Astrocyte of the spinal cord (primary cell): ENCODE data around the gene ARHGAP26.

ENCODE experiments used
- DNase-seq: peaks from one replicate; pipeline ENCODE4 v3.0.0; 2011; ENCODE audit warnings: low read depth, low spot score
- H3K4me3 ChIP-seq: 2 replicates; pipeline ENCODE4 v1.5.1; 2011; ENCODE audit warnings: low read depth, mild to moderate bottlenecking, low read length, moderate library complexity
- CTCF ChIP-seq: IDR thresholded peaks from 2 replicates; pipeline ENCODE4 v1.5.1; 2012; ENCODE audit warnings: low read depth, mild to moderate bottlenecking, low read length, inconsistent platforms
- in situ Hi-C: cut with HindIII; loops from 2 replicates; pipeline ENCODE4 v1.10.0; 2017; ENCODE audit warnings: low sequenced_read_pairs

ARHGAP26 gene

GRCh38 chr5:143244000-143244736 lies 474.0 kb downstream of the ARHGAP26 start:
- in situ Hi-C loops = no loop called here
- TF ChIP-seq CTCF = no peak
- DNase-seq = peak; percentile 97
- H3K4me3 ChIP-seq = no peak overlapping the region

DNA sequence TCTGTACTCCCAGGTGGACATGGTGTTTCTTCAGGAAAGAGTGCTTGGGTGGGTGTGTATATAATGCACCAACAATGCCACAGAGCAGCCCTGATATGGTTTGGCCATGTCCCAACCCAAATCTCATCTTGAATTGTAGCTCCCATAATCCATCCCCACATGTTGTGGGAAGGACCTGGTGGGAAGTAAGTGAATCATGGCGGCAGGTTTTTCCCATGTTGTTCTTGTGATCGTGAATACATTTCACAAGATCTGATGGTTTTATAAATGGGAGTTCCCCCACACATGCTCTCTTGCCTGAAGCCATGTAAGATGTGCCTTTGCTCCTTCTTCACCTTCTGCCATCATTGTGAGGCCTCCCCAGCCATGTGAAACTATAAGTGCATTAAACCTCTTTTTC lies 474.8 kb downstream of the ARHGAP26 start:
- H3K4me3 ChIP-seq = no peak overlapping the region

DNA sequence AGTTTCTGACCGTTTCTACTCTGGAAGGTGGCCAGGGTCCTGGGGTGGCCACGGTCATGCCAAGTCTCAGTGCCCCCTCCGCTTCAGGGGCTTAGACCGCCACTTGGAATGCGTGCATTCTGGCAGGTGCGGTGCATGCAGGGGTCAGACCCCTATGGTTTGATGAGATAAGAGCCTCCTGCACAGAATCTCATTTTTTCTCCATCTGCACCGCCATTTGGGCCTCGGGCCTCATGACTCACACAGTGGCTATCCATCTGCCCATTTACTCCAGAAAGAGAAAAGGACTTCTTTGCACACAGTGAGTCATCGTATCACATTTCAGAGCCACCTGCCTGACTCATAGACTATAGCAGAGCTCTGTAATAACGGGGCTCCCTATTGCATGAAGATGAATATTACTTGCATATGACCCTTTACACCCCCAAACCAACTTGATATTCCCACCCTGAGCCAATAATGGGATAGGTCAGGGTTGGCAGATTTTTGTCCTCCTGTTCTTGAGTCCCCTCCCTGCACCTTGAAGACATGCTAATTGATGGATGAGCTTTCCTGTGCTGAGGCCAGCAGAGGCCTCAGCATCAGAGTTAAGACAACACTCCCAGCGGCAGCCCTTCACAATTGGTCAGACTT lies 475.9 kb downstream of the ARHGAP26 start:
- no peak for TF ChIP-seq CTCF
- in situ Hi-C loops = no loop called here
- H3K4me3 ChIP-seq = no peak overlapping the region
- peak; percentile 95 for DNase-seq

More for the DNA sequence above, 474.8 kb downstream of the ARHGAP26 start:
- peak; percentile 48 for DNase-seq
- in situ Hi-C loops = no loop called here
- TF ChIP-seq CTCF = no peak

DNA sequence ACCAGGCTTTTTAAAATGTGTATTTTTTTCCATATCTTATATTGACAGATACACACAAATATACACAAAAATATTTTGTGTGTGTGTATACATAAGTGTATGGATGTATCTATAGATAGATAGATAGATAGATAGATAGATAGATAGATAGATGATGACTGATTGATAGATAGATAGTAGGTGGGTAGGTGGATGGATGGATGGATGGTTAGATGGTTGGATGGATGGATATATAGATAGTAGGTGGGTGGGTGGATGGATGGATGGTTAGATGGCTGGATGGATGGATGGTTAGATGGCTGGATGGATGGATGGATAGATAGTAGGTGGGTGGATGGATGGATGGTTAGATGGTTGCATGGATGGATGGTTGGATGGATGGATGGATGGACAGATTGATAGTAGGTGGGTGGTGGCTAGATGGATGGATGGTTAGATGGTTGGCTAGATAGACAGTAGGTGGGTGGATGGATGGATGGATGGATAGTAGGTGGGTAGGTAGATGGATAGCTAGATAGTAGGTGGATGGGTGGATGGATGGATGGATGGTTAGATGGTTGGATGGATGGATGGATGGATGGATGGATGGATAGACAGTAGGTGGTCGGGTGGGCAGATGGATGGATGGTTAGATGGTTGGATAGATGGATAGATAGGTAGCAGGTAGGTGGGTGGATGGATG lies 477.1 kb downstream of the ARHGAP26 start:
- no peak for DNase-seq
- no peak overlapping the region for H3K4me3 ChIP-seq
- no peak for TF ChIP-seq CTCF
- in situ Hi-C loops = no loop called here

- no peak for TF ChIP-seq CTCF
- in situ Hi-C loops = no loop called here
- DNase-seq = no peak
- H3K4me3 ChIP-seq = no peak overlapping the region
These were observed 478.2 kb downstream of the ARHGAP26 start for GRCh38 chr5:143248391-143248790.

GRCh38 chr5:143248822-143249579 lies 478.8 kb downstream of the ARHGAP26 start:
- peak; percentile 81 for DNase-seq
- H3K4me3 ChIP-seq = no peak overlapping the region
- no peak for TF ChIP-seq CTCF
- in situ Hi-C loops = no loop called here
